KMS-11 (cell line): ENCODE results near the gene C11orf86.
"Not testable (repeated sequence)": the region's sequence is repeated elsewhere in the genome, so short reads cannot be mapped to it uniquely, and the experiment has no call there.

ENCODE experiments used
- H2AFZ ChIP-seq: fragments of 200-600 bp; sonication (generic); 2 replicates; pipeline ENCODE4 v1.6.1; 2016; ENCODE audit warnings: antibody characterized with exemption, mixed run types, low read depth
- H3K27ac ChIP-seq: fragments of 200-600 bp; sonication (generic); 2 replicates; pipeline ENCODE4 v1.6.1; 2016; ENCODE audit warnings: mild to moderate bottlenecking, mixed run types
- H3K27me3 ChIP-seq: fragments of 200-600 bp; sonication (generic); 2 replicates; pipeline ENCODE4 v1.6.1; 2017; ENCODE audit warnings: mild to moderate bottlenecking, low read depth, mixed run types, moderate library complexity; ENCODE audit not compliant: insufficient read depth
- H3K36me3 ChIP-seq: fragments of 200-600 bp; sonication (generic); 2 replicates; pipeline ENCODE4 v1.6.1; 2017; ENCODE audit warnings: mild to moderate bottlenecking, mixed run types; ENCODE audit not compliant: insufficient read depth
- H3K4me1 ChIP-seq: fragments of 200-600 bp; sonication (generic); 2 replicates; pipeline ENCODE4 v1.6.1; 2016; ENCODE audit warnings: mild to moderate bottlenecking, low read depth, mixed run types; ENCODE audit not compliant: poor library complexity, severe bottlenecking
- H3K4me2 ChIP-seq: fragments of 200-600 bp; sonication (generic); 2 replicates; pipeline ENCODE4 v1.7.0; 2016; ENCODE audit warnings: mild to moderate bottlenecking, mixed run types
- H3K4me3 ChIP-seq: fragments of 200-600 bp; sonication (generic); IDR thresholded peaks from 2 replicates; pipeline ENCODE4 v1.6.1; 2017; ENCODE audit warnings: low read depth, low read length, mixed read lengths; ENCODE audit not compliant: insufficient read depth
- H3K79me2 ChIP-seq: fragments of 200-600 bp; sonication (generic); 2 replicates; pipeline ENCODE4 v1.6.1; 2016; ENCODE audit warnings: low read depth, mixed run types; ENCODE audit not compliant: insufficient read depth
- H3K9ac ChIP-seq: fragments of 200-600 bp; sonication (generic); 2 replicates; pipeline ENCODE4 v1.6.1; 2016; ENCODE audit warnings: mild to moderate bottlenecking, mixed run types
- H4K20me1 ChIP-seq: fragments of 200-600 bp; sonication (generic); 2 replicates; pipeline ENCODE4 v1.6.1; 2016; ENCODE audit warnings: mild to moderate bottlenecking, mixed run types; ENCODE audit not compliant: insufficient read depth
- TF ChIP-seq, protein P1 (sequence below): fragments of 200-600 bp; sonication (generic); conservative IDR thresholded peaks from 2 replicates; pipeline ENCODE4 v1.6.1; 2017; ENCODE audit warnings: low read depth, mild to moderate bottlenecking, antibody characterized with exemption, low read length, moderate library complexity, mixed read lengths

Gene C11orf86

DNA sequence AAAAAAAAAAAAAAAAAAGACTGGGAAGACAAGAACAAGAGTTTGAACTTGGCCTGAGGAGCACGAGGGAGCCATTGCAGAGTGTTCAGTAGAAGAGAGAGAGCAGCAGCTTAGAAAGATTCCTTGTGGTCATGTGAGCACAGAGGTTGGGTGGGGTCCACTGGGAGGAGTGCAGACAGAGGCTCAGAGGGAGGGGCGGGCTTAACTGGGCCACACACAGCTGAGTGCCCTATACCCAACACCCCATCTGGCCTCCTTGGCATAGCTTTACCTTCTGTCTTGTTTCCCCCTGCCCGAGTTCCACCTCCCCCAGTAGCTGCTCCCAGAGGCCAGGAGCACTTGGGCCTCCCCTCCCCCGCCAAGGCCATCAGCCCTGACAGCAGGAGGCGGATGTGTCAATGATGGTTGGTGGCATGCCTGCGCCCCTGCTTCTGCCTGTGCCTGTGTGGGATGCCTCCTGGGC lies 12.1 kb downstream of the C11orf86 start:
- Histone ChIP-seq H3K27me3 (no peaks in the 10 kb centered on the region), H3K79me2 (no peaks in the 10 kb centered on the region), H4K20me1 (no peaks in the 10 kb centered on the region), H2AFZ (no peak overlapping the region), H3K27ac (no peak overlapping the region), H3K4me1 (peaks cover 12% of the 10 kb centered on the region), H3K4me3 (no peak overlapping the region), H3K4me2 (no peak overlapping the region), H3K9ac (no peak overlapping the region), H3K36me3 (no peaks in the 10 kb centered on the region)
- TF ChIP-seq, protein P1, sequence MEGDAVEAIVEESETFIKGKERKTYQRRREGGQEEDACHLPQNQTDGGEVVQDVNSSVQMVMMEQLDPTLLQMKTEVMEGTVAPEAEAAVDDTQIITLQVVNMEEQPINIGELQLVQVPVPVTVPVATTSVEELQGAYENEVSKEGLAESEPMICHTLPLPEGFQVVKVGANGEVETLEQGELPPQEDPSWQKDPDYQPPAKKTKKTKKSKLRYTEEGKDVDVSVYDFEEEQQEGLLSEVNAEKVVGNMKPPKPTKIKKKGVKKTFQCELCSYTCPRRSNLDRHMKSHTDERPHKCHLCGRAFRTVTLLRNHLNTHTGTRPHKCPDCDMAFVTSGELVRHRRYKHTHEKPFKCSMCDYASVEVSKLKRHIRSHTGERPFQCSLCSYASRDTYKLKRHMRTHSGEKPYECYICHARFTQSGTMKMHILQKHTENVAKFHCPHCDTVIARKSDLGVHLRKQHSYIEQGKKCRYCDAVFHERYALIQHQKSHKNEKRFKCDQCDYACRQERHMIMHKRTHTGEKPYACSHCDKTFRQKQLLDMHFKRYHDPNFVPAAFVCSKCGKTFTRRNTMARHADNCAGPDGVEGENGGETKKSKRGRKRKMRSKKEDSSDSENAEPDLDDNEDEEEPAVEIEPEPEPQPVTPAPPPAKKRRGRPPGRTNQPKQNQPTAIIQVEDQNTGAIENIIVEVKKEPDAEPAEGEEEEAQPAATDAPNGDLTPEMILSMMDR: no peak

DNA sequence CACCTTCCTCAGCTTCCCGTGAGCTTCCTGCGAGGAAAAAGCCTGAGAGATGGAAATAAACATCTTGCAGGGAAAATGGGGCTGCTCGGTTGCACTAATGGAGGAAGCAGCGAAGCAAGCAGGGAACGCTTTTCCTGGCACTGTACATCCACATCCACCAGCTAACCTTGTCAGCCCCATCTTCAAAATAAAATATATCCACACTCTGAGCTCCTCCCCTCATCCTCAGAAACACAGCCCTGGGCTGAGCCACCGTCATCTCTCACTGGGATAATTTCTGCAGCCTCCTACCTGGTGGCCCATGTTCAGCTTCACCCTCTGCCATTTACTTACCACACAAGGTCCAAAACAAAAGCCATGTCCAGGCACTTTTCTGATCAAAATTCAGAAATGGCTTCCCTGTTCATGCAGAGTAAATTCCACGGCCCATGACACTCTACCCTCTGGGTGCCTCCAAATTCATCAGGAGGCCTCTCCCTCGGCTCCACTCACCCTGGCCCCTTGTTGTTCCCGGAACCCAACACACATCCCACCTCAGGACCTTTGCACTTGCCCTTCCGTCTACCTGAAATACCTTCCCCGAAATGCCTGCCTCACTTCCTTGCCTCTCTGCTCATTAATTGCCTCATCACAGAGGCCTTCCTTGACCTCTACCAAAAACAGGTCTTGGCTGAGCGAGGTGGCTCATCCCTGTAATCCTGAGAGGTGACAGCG lies 13.0 kb downstream of the C11orf86 start:
- Histone ChIP-seq H3K9ac (no peak overlapping the region), H3K4me3 (no peak overlapping the region), H3K4me1 (peaks cover 3% of the 10 kb centered on the region), H3K27ac (no peak overlapping the region), H3K79me2 (no peaks in the 10 kb centered on the region), H3K4me2 (no peak overlapping the region), H3K36me3 (no peaks in the 10 kb centered on the region), H2AFZ (no peak overlapping the region), H3K27me3 (no peaks in the 10 kb centered on the region), H4K20me1 (no peaks in the 10 kb centered on the region)
- TF ChIP-seq, protein P1: no peak

DNA sequence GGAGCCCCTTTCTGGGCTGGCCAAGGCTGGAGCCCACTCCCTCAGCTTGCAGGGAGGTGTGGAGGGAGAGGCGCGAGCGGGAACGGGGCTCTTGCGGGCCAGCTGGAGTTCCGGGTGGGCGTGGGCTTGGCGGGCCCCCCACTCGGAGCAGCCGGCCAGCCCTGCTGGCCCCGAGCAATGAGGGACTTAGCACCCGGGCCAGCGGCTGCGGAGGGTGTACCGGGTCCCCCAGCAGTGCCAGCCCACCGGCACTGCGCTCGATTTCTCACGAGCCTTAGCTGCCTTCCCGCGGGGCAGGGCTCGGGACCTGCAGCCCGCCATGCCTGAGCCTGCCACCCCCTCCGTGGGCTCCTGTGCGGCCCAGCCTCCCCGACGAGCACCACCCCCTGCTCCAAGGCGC lies 13.6 kb downstream of the C11orf86 start:
- H3K36me3 ChIP-seq, H4K20me1 ChIP-seq, H3K27ac ChIP-seq, H3K9ac ChIP-seq, H3K27me3 ChIP-seq, H3K4me1 ChIP-seq, H3K4me2 ChIP-seq, H2AFZ ChIP-seq, H3K4me3 ChIP-seq, H3K79me2 ChIP-seq: not testable (repeated sequence)

DNA sequence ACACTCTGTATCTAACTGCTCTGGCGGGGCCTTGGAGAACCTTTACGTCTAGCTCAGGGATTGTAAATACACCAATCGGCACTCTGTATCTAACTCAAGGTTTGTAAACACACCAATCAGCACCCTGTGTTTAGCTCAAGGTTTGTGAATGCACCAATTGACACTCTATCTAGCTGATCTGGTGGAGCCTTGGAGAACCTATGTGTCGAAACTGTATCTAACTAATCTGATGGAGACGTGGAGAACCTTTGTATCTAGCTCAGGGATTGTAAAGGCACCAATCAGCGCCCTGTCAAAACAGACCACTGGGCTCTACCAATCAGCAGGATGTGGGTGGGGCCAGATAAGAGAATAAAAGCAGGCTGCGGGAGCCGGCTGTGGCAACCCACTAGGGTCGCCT lies 14.3 kb downstream of the C11orf86 start:
- H3K27ac ChIP-seq, H3K9ac ChIP-seq, H3K36me3 ChIP-seq, H3K4me2 ChIP-seq, H3K4me3 ChIP-seq, H3K4me1 ChIP-seq, H4K20me1 ChIP-seq, H3K27me3 ChIP-seq, H2AFZ ChIP-seq, H3K79me2 ChIP-seq: not testable (repeated sequence)

DNA sequence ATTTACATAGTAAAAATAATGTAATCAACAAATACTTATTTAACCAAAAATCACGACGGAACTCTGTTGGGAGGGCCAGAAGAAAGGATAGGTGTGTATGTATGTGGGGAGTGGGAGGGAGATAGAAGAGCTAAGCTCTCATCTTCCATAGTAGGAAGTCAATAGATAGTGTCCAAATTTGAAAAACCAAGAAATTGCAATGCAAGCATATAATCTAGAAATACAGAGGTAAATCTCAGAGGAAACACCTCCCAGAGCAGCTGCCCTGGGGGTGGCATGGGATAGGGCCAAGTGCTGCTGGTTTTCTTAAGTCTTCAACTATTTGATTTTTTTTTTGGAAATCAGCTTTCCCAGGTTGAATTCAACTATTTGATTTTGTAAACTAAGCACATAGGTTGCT lies 16.9 kb downstream of the C11orf86 start:
- no peaks in the 10 kb centered on the region for H3K4me1 ChIP-seq
- H3K36me3 ChIP-seq: no peaks in the 10 kb centered on the region
- no peaks in the 10 kb centered on the region for H4K20me1 ChIP-seq
- H3K4me3 ChIP-seq: no peak overlapping the region
- no peak overlapping the region for H3K4me2 ChIP-seq
- H3K27ac ChIP-seq: no peak overlapping the region
- H3K27me3 ChIP-seq: no peaks in the 10 kb centered on the region
- no peaks in the 10 kb centered on the region for H3K79me2 ChIP-seq
- no peak overlapping the region for H2AFZ ChIP-seq
- no peak overlapping the region for H3K9ac ChIP-seq
- TF ChIP-seq, protein P1: no peak
